ENCODE results near the gene TPSD1. TPM values are rescaled to one million over a fixed set of nuclear protein-coding genes. Genes with fewer than 3 reads are reported as not detected.

The TPSD1 gene
- total and polyA plus RNA-seq, 2 donors (not counting 3 experiments of a cell fraction or from before 2014, with no cell fraction given): not detected

- H3K36me3 ChIP-seq (ENCODE audit: control insufficient read depth in 2 of 2, extremely low read depth in 1 of 2, insufficient read depth in 2 of 2, low read length in 2 of 2): no peaks in the 10 kb centered on the region
- ChIA-PET POLR2A (no interaction called here), CTCF (no interaction called here)
- FAIRE-seq: no peak
- H3K4me2 ChIP-seq (ENCODE audit: insufficient read depth, low read length): no peak overlapping the region
- H3K27ac ChIP-seq (ENCODE audit: insufficient read depth, low read depth, low read length): no peak overlapping the region
- H3K79me2 ChIP-seq (ENCODE audit: control insufficient read depth, insufficient read depth, low read length): no peaks in the 10 kb centered on the region
- intact Hi-C loops (cut with micrococcal nuclease): no loop called here
- H4K20me1 ChIP-seq (replicated peaks; ENCODE audit: control insufficient read depth, extremely low read depth, insufficient read depth, low read length): no peaks in the 10 kb centered on the region
- H2AFZ ChIP-seq (ENCODE audit: low read depth, low read length): no peak overlapping the region
- BruUV-seq (replicated peaks): no TSS peak
- no peak for DNase-seq (ENCODE audit: low read depth, low spot score)
- TF ChIP-seq EZH2 (IDR thresholded peaks at IDR 0.05; ENCODE audit: borderline replicate concordance, low read depth, low read length, severe bottlenecking) (no peak), FOS (IDR thresholded peaks at IDR 0.05; ENCODE audit: borderline replicate concordance, insufficient read depth, low read length) (no peak), GATA2 (IDR thresholded peaks at IDR 0.05; ENCODE audit: insufficient read depth, insufficient read length, low read depth, low read length) (no peak), JUN (IDR thresholded peaks at IDR 0.05; ENCODE audit: borderline replicate concordance, insufficient read depth, insufficient read length, low read depth) (no peak), POLR2AphosphoS5 (IDR thresholded peaks at IDR 0.05; ENCODE audit: insufficient read depth, low read depth, low read length) (no peak), MYC (IDR thresholded peaks at IDR 0.05; ENCODE audit: low read depth, low read length) (no peak), POLR2A (IDR thresholded peaks at IDR 0.05; ENCODE audit: low read depth, low read length) (no peak)
- TF ChIP-seq, protein P1, sequence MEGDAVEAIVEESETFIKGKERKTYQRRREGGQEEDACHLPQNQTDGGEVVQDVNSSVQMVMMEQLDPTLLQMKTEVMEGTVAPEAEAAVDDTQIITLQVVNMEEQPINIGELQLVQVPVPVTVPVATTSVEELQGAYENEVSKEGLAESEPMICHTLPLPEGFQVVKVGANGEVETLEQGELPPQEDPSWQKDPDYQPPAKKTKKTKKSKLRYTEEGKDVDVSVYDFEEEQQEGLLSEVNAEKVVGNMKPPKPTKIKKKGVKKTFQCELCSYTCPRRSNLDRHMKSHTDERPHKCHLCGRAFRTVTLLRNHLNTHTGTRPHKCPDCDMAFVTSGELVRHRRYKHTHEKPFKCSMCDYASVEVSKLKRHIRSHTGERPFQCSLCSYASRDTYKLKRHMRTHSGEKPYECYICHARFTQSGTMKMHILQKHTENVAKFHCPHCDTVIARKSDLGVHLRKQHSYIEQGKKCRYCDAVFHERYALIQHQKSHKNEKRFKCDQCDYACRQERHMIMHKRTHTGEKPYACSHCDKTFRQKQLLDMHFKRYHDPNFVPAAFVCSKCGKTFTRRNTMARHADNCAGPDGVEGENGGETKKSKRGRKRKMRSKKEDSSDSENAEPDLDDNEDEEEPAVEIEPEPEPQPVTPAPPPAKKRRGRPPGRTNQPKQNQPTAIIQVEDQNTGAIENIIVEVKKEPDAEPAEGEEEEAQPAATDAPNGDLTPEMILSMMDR (IDR thresholded peaks at IDR 0.05; ENCODE audit: extremely low read depth in 1 of 2, insufficient read depth in 1 of 2, low read depth in 1 of 2, low read length in 2 of 2): no peak
- TF ChIP-seq, protein P2, sequence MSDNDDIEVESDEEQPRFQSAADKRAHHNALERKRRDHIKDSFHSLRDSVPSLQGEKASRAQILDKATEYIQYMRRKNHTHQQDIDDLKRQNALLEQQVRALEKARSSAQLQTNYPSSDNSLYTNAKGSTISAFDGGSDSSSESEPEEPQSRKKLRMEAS (IDR thresholded peaks at IDR 0.05; ENCODE audit: insufficient read depth, insufficient read length): no peak
- no peaks in the 10 kb centered on the region for H3K9me1 ChIP-seq (replicated peaks; ENCODE audit: control insufficient read depth, extremely low read depth, insufficient read depth, low read length)
- no peaks in the 10 kb centered on the region for H3K9me3 ChIP-seq (replicated peaks; ENCODE audit: control insufficient read depth, insufficient read depth, low read length)
- no peak overlapping the region for H3K4me3 ChIP-seq (replicated peaks in 1 of 3; ENCODE audit: insufficient read depth in 1 of 3, low read depth in 1 of 3, low read length in 3 of 3)
- dilution Hi-C loops (cut with MboI; ENCODE audit: extremely low pct_ligation_motif_present, low sequenced_read_pairs): no loop called here
- H3K27me3 ChIP-seq (ENCODE audit: control insufficient read depth in 2 of 2, insufficient read depth in 2 of 2, low read length in 2 of 2): peaks cover 2% of the 10 kb centered on the region in 2 experiments
- no peaks in the 10 kb centered on the region for H3K4me1 ChIP-seq (ENCODE audit: control insufficient read depth, extremely low read depth, insufficient read depth, low read length)
- no peak overlapping the region for H3K9ac ChIP-seq (replicated peaks; ENCODE audit: extremely low read depth, insufficient read depth, low read length)
Observed at GRCh38 chr16:1283296-1283695, 27.4 kb downstream of the TPSD1 start.

Data from endothelial cell of umbilical vein (primary cell).